Caco-2 (cell line): ENCODE results near the gene ACLY. TPM values are rescaled to one million over a fixed set of nuclear protein-coding genes. Genes with fewer than 3 reads are reported as not detected.

Experiments used
- BruUV-seq: library from RNA; stranded (reverse); fragments of 400-500 nt; replicated peaks from 2 replicates; lab custom pipeline; 2021; lab: Mats Ljungman, UMichigan
- CTCF ChIA-PET: fragments of 300-600 bp; sonication (Branson Sonifier 250); formaldehyde crosslinking; loops from one replicate; lab custom pipeline; 2022; ENCODE audit warnings: antibody characterized with exemption; lab: Charles Lee
- POLR2A ChIA-PET: fragments of 300-600 bp; sonication (Branson Sonifier 250); formaldehyde crosslinking; loops from one replicate; lab custom pipeline; 2022; ENCODE audit warnings: antibody characterized with exemption; lab: Charles Lee
- DNase-seq, 2 experiments: peaks; one replicate each; pipeline versions ENCODE4 v3.0.0 to v3.0.0-alpha.2; 2020 to 2022
- H3K27me3 ChIP-seq: replicated peaks from 2 replicates; pipeline ENCODE4 v1.6.0; 2011; ENCODE audit warnings: low read length; ENCODE audit not compliant: control insufficient read depth, insufficient read depth
- H3K36me3 ChIP-seq: 2 replicates; pipeline ENCODE4 v1.5.1; 2011; ENCODE audit warnings: low read length; ENCODE audit not compliant: control insufficient read depth, insufficient read depth
- H3K4me1 ChIP-seq: fragments of 250-450 bp; sonication (Bioruptor Pico); 2 replicates; pipeline ENCODE4 v1.5.1; 2020; ENCODE audit warnings: mild to moderate bottlenecking
- H3K4me3 ChIP-seq: 2 replicates; pipeline ENCODE4 v1.5.1; 2011; ENCODE audit warnings: low read depth, mild to moderate bottlenecking, control low read depth, low read length
- H3K9me3 ChIP-seq: fragments of 250-450 bp; sonication (Bioruptor Pico); 2 replicates; pipeline ENCODE4 v1.5.1; 2020; ENCODE audit warnings: mild to moderate bottlenecking, moderate library complexity
- H3K27ac Mint-ChIP-seq: one replicate; pipeline ENCODE4 v1.8.0; 2022; ENCODE audit warnings: mixed read lengths; ENCODE audit not compliant: unreplicated experiment
- H3K27me3 Mint-ChIP-seq: one replicate; pipeline ENCODE4 v1.8.0; 2022; ENCODE audit warnings: mixed read lengths; ENCODE audit not compliant: insufficient read depth, unreplicated experiment
- H3K36me3 Mint-ChIP-seq: one replicate; pipeline ENCODE4 v1.8.0; 2022; ENCODE audit warnings: mild to moderate bottlenecking, mixed read lengths; ENCODE audit not compliant: insufficient read depth, unreplicated experiment
- H3K4me1 Mint-ChIP-seq: one replicate; pipeline ENCODE4 v1.8.0; 2022; ENCODE audit warnings: low read depth, mixed read lengths; ENCODE audit not compliant: unreplicated experiment
- H3K4me3 Mint-ChIP-seq: one replicate; pipeline ENCODE4 v1.8.0; 2022; ENCODE audit warnings: mild to moderate bottlenecking, moderate library complexity, mixed read lengths; ENCODE audit not compliant: unreplicated experiment
- H3K9me3 Mint-ChIP-seq: one replicate; pipeline ENCODE4 v1.8.0; 2022; ENCODE audit warnings: mixed read lengths; ENCODE audit not compliant: unreplicated experiment
- CTCF ChIP-seq, 2 experiments: fragments of 200-600 bp in 1 of 2; IDR thresholded peaks; 1 replicate in 1 of 2; 2 replicates in 1 of 2; pipeline versions ENCODE4 v1.5.1 to v1.8.0; 2011 to 2022; ENCODE audit warnings: antibody characterized with exemption in 1 of 2, control low read depth in 1 of 2, inconsistent platforms in 1 of 2, low read depth in 1 of 2, low read length in 1 of 2, mild to moderate bottlenecking in 1 of 2, moderate library complexity in 1 of 2; ENCODE audit not compliant: insufficient read depth in 1 of 2, severe bottlenecking in 1 of 2, unreplicated experiment in 1 of 2
- intact Hi-C: fragments of 100-400 bp; cut with micrococcal nuclease; formaldehyde crosslinking; loops from one replicate; pipeline ENCODE4 v1.10.0; 2022; ENCODE audit not compliant: unreplicated experiment
- total RNA-seq: library from RNA; stranded (reverse); gene quantifications from 2 replicates; pipeline ENCODE4 v1.2.3, GENCODE V29; 2022

The ACLY gene
- total RNA-seq, 1 experiment from 2014 or later, result 246 TPM

GRCh38 chr17:41837761-41838538 lies 80.8 kb downstream of the ACLY start, which contains the start of gene KLHL10:
TSS of gene KLHL10 (plus strand) at chr17:41837825. CDS start at chr17:41837933, 108 bp downstream.
- Histone ChIP-seq H3K9me3 (no peaks in the 10 kb centered on the region), H3K4me3 (peak within 1 kb of the TSS; percentile 74), H3K27me3 (no peaks in the 10 kb centered on the region), H3K36me3 (no peaks in the 10 kb centered on the region), H3K4me1 (0 out of 2 replicates have a peak, but pooled peaks cover 3% of the 10 kb centered on the region)
- Mint-ChIP-seq H3K27ac (no peak within 1 kb of the TSS), H3K4me3 (peak within 1 kb of the TSS; percentile 78), H3K36me3 (peaks cover 6% of the 10 kb centered on the region), H3K9me3 (no peaks in the 10 kb centered on the region), H3K4me1 (peaks cover 8% of the 10 kb centered on the region), H3K27me3 (no peaks in the 10 kb centered on the region)
- CTCF ChIA-PET, result interaction anchor here (0.6 to 1.0 kb wide), 3 partner anchors 27 to 132 kb away, joined by 3 to 4 read pairs (median 3); partner anchors contain the start of gene P3H4
- intact Hi-C loops, result no loop called here
- TF ChIP-seq CTCF (IDR thresholded peaks at IDR 0.05; ENCODE audit: insufficient read depth in 1 of 2, low read depth in 1 of 2, low read length in 1 of 2, severe bottlenecking in 1 of 2, unreplicated experiment in 1 of 2), result no peak
- POLR2A ChIA-PET, result interaction anchor here (0.9 kb wide), 1 partner anchor 81 kb away, joined by 3 read pairs; no protein-coding TSS in a partner anchor
- BruUV-seq, result no TSS peak
- no peak for DNase-seq

GRCh38 chr17:41836550-41837196 lies 82.1 kb downstream of the ACLY start:
- Mint-ChIP-seq H3K4me1 (peaks cover 8% of the 10 kb centered on the region), H3K27me3 (no peaks in the 10 kb centered on the region), H3K27ac (no peak overlapping the region), H3K4me3 (peak overlapping the region; percentile 78), H3K9me3 (no peaks in the 10 kb centered on the region), H3K36me3 (peaks cover 13% of the 10 kb centered on the region)
- CTCF ChIA-PET, result interaction anchor here (0.5 kb wide), 1 partner anchor 142 kb away, joined by 4 read pairs; no protein-coding TSS in a partner anchor
- intact Hi-C loops, result no loop called here
- no TSS peak for BruUV-seq
- no peak for DNase-seq
- no peaks in the 10 kb centered on the region for H3K36me3 ChIP-seq
- H3K4me3 ChIP-seq, result peak overlapping the region; percentile 74
- H3K9me3 ChIP-seq, result no peaks in the 10 kb centered on the region
- TF ChIP-seq CTCF (IDR thresholded peaks at IDR 0.05; ENCODE audit: insufficient read depth in 1 of 2, low read depth in 1 of 2, low read length in 1 of 2, severe bottlenecking in 1 of 2, unreplicated experiment in 1 of 2), result no peak
- no peaks in the 10 kb centered on the region for H3K27me3 ChIP-seq
- 0 out of 2 replicates have a peak, but pooled peaks cover 3% of the 10 kb centered on the region for H3K4me1 ChIP-seq
- POLR2A ChIA-PET, result interaction anchor here (0.7 kb wide), 1 partner anchor 148 kb away, joined by 3 read pairs; no protein-coding TSS in a partner anchor
